Frontal cortex (tissue), 4 donors: ENCODE measurements around the gene P2RX5. TPM values are rescaled to one million over a fixed set of nuclear protein-coding genes. Genes with fewer than 3 reads are reported as not detected.
"Not testable (repeated sequence)": the region's sequence is repeated elsewhere in the genome, so short reads cannot be mapped to it uniquely, and the experiment has no call there.

Experiments
- DNase-seq, 2 donors: peaks; one replicate each; pipeline ENCODE4 v3.0.0; 2012; ENCODE audit warnings: low spot score in 2 of 2
- FAIRE-seq: peaks from 2 replicates; lab custom pipeline; 2012; peaks lifted over from hg19 to GRCh38; lab: Jason Lieb, UNC
- total RNA-seq: library from RNA; depleted of rRNA; stranded (reverse); fragments of >200 nt; gene quantifications from one replicate; pipeline ENCODE4 v1.2.3, GENCODE V29; 2014
- donor health status: control.
- donor health status: control.
- donor health status: control.

The P2RX5 gene
- total RNA-seq, 1 donor from 2014 or later, result 5.3 TPM

DNA sequence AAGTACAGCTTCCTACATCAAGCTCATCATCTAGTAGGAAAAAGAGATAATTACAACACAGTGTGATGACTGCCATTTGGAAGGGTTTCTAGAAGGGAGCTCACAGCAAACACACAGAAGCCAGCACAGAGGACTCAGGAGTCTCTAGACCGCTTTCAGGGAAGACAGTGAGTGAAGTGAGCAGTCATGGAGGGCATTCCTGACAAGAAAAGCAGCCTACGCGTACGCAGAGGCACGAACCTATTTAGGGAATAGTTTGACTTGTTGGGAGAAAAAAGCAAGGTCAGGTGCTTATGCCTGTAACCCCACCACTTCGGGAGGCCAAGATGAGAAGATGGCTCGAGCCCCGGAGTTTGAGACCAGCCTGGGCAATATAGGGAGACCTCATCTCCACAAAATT, 19.3 kb upstream of the P2RX5 start:
- DNase-seq (no peak), FAIRE-seq (no peak)

DNA sequence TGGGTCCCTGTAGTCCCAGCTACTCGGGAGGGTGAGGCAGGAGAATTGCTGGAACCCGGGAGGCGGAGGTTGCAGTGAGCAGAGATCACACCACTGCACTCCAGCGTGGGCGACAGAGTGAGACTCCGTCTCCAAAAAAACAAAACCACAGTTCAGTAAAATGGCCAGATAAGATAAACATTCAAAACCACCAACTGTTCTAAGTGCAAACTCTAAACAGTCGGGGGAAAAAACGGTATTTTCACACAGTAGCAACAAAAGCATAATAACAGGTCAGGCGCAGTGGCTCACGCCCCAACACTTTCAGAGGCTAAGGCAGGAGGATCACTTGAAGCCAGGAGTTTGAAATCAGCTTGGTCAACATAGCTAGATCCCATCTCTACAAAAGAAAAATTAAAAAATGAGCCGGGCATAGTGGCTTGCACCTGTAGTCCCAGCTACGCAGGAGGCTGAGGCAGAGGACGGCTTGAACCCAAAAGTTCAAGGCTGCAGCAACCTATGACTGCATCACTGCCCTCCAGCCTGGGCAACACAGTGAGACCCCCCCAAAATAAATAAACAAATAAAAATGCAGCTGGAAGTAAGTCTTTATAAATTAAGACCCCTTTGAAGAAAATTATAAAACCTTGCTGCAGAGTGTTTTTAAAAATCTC, 17.0 kb upstream of the P2RX5 start:
- no peak for DNase-seq
- no peak for FAIRE-seq

DNA sequence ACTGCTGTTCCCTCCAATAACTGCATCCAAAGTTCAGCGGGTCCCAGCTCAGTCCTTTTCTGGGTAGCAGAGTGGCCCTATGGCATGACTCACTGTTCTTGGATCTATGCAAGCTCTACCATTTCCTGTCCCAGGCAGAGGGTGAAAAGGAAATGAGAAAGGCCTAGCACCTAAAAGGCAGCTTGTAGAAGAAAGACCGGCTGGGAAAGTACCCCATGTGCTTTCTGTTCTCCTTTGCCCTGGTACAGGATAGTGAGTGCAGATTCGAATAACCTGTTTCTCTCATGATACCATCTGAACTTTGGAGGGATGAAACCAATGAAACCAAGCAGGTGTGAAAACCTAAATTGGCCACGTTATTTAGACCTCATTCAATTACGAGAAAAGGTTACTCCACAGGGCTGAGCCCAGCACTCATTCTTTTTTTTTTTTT, 15.0 kb upstream of the P2RX5 start:
- FAIRE-seq (no peak), DNase-seq (no peak)

DNA sequence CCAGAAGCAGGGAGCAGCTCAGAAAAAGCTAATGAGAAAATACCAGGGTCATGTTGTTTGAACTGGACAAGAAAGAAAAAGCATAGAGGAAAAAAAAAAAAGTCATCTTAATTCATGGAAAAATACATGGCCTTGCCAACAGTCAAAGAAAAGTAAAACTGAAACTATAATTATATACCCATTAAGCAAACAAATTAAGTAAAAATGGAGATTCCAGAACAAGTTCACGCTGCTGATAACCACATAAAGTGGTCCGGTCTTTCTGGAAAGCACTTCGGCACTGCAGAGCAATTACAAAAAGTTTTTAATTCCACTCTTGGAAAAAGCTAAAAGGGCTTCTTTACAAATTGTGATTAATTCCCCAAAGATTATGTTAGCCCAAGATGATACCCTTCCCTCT, 12.4 kb upstream of the P2RX5 start:
- DNase-seq, result no peak
- FAIRE-seq, result no peak

DNA sequence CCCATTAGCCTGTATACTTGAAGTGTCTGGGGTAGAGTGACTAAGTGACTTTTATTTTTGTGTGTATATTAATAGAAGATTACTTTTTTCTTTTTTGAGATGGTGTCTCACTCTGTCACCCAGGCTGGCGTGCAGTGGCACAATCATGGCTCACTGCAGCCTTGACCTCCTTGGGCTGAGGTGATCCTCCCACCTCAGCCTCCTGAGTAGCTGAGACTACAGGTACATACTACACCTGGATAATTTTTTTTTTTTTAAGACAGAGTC, 9.7 kb upstream of the P2RX5 start:
- not testable (repeated sequence) for DNase-seq, FAIRE-seq

DNA sequence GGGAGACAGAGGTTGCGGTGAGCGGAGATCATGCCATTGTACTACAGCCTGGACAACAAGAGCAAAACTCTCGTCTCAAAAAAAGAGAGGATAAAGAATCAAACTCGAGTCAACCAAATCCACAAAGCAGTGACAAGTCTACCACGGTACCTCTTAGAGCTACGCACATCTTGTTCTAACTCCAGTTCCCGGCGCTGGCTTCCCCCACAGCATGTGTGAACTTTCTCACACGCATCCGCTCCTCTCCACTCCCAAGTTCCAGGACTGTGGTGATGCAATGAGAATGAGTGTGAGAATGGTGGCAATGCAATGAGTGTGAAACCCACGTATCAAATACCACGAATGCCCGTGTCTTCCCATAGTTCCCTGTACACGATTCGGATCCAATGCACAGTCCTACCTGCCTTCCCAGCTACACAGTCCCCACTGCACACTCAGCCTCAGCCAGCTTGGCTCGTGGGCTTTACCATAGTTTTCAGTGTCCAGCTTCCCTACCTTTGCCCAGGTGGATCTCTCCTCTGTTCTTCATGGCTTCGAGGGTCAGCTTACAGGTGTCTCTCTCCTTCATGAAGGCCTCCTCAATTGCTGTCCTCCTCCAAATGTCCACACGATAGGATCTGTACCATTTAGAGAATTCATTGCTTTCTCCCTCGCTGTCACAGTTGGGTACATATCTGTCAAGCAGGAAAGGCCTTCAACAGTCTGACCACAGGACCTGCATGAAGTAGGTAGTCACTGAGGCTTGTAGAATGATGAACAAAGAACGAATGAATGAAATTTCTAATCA, 9.2 kb upstream of the P2RX5 start:
- DNase-seq (no peak), FAIRE-seq (no peak)

DNA sequence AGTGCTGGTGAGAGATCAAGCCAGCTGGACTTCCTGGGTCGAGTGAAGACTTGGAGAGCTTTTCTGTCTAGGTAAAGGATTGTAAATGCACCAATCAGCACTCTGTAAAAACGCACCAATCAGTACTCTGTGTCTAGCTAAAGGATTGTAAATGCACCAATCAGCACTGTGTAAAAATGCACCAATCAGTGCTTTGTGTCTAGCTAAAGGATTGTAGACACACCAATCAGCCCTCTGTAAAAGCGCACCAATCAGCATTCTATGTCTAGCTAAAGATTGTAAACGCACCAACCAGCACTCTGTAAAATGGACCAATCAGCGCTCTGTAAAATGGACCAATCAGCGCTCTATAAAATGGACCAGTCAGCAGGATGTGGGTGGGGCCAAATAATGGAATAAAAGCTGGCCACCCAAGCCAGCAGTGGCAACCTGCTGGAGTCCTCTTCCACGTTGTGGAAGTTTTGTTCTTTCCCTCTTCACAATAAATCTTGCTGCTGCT, 6.1 kb upstream of the P2RX5 start:
- DNase-seq, FAIRE-seq: not testable (repeated sequence)

DNA sequence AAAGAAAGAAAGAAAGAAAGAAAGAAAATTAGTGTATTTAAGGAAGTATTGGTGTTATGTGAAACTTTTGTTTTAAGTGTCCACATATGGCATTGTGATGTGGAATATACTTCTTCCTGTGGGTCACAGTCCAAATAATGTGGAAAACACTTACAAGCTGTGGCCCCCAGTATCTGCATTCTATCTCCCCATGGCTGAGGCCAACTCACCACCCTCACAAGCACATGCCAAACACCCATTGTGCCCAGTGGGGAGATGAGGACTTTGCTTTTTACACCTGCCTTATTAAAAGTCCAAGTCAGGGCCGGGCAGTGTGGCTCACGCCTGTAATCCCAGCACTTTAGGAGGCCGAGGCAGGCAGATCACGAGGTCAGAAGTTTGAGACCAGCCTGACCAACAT, 4.0 kb upstream of the P2RX5 start:
- DNase-seq, result no peak
- no peak for FAIRE-seq

DNA sequence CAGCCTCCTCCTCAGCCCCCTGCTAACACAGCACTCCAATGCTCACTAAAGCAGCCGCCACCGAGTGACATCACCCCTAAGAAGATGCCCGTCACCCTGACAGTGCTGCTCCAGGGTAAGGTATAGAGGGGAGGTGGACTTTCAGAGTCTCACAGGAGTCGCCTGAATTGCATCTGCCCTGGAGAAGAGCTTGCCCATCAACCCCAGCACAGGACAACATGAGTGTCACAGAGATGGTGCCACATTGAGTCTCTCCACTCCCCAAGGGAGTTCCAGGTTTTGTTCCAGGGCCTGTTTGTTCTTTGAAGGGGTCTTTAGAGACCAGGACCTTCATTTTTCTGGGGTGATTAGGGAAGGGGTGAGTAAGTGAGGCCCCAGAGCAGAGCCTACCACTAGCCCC, 2.2 kb upstream of the P2RX5 start:
- FAIRE-seq, result no peak
- DNase-seq, result no peak

DNA sequence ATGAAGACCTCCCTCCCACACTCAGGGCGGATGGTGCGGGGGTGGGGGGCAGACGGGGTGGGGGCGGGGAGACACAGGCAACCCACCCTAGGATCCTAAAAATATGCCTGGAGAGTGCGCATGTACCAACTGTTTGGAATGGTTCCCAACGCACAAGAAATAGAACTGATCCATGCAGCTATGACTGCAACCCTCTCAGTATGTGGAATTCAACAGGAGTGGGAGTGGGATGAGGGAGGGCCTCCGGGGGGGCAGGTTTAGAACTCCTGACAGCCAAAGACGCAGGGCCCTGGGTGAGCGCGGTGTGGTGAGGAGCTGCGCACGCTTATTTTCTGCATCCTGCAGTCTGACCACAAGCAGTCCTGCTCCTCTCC, 1.1 kb upstream of the P2RX5 start:
- DNase-seq, result no peak
- no peak for FAIRE-seq

DNA sequence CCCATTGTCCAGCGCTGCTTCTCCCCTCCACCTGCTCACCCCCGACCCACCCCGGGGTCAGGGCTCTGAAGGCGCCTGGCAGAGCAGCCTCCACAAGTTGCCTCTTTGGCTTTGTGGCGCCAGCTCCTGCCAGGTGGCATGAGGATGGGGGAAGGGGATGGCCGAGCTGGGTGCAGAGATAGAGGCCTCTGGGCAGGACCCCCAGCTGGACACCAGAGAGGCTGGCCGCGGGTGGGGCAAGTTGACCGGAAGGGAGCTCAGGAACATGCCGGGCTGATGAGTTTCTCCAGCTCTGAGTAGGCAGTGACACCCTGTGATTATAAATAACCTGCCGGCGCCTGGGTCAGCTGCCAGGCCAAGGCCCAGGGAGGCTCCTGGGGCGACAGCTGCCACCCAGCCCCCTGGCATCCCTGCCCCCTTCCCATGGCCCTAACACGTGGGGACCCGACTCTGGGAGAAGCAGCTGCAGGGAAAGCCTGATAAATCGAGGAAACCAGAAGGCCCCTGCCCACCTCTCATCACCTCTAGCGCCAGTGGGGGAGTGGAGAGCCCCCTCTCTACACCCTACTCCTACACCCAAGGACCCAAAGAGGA, 729 bp downstream of the P2RX5 start:
- no peak for FAIRE-seq
- DNase-seq, result no peak

DNA sequence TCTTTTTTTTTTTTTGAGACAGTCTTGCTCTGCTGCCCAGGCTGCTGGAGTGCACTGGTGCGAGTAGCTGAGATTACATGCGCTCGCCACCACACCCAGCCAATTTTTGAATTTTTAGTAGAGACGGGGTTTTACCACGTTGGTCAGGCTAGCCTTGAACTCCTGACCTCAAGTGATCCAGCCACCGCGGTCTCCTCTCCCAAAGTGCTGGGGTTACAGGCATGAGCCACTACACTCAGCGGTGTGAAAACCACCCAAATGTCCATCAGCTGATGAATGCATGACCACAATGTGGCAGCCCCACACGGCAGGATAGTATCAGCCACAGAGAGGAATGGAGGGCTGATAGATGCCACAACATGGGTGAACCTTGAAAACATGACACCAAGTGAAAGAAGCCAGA, 2.1 kb downstream of the P2RX5 start:
- DNase-seq (no peak), FAIRE-seq (no peak)

DNA sequence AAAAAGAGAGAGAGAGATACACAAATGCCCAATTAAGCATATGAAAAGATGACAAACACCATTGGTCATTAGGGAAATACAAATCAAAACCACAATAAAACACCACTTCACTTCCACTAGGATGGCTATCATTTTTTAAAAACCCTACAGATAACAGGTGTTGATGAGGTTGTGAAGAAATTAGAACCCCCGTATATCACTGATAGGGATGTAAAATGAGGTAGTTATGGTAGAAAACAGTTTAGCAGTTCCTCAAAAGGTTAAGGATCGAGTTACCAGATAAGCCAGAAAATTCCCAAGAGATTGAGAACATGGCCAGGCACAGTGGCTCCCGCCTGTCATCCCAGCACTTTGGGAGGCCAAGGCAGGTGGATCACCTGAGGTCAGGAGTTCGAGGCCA, 2.8 kb downstream of the P2RX5 start:
- no peak for FAIRE-seq
- DNase-seq, result no peak

DNA sequence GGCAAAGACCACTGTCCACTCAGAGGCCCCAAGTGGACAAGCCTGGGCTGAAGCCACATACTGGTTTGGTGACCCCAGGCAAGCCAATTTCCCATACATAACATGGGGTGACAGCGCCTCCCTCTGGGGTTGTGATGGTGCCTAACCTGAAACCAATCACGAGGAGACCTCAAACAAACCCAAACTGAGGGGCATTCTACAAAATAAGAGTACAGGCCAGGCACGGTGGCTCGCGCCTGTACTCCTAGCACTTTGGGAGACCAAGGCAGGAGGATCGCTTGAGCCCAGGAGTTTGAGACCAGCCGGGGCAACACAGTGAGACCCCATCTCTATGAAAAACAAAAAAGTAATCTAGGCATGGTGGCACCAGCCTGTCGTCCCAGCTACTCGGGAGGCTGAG, 3.6 kb downstream of the P2RX5 start:
- DNase-seq, result no peak
- FAIRE-seq, result no peak

DNA sequence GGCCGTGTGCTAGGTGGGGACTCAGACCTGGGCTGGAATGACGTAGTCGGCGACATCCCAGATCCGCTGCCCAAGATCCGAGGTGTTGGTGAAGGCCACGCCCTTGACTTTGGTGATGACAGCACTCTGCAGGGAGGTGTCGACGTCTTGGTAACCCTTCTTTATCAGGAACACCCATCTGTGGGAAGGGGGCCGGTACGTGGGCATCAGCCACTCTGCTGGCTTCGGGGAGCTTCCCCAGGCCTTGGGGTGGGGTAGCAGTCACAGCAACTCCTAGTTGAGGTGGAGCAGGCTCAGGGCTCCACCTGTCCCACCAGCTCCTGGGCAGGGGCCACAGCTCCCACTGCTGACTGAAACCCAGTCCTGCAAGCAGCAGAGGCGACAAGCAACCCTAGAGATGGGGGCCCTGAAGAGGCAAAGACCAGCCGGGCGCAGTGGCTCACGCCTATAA, 4.3 kb downstream of the P2RX5 start:
- DNase-seq (no peak), FAIRE-seq (no peak)

DNA sequence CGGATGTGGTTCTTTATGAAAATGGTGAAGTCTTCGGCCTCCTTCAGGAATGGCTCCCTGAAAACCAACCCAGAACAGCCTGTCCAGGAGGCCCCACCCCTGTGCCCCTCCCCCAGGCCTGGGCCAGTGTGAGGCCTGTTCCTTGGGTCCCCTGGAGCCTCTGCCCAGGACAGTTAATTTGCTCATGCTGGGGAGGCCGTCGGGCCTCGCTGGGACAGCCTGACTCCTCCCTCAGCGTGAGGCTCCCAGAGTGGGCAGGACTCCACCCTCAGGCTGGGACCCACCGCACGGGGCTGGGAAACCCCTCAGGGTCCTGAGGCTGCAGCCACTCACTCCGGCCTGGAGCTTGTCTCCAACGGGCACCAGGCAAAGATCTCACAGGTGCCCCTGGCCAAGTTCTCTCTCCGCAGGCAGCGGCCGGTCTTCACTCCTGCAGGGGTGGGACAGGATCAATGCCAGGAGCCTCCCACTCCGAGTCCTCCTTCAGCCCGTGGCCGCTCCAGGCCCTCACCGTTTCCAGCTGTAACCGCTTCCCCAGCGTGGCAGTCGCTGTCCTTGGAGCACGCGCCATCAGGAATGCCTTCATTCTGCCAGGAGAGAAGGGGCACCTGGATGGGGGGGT, 5.8 kb downstream of the P2RX5 start:
- DNase-seq, result no peak
- no peak for FAIRE-seq

DNA sequence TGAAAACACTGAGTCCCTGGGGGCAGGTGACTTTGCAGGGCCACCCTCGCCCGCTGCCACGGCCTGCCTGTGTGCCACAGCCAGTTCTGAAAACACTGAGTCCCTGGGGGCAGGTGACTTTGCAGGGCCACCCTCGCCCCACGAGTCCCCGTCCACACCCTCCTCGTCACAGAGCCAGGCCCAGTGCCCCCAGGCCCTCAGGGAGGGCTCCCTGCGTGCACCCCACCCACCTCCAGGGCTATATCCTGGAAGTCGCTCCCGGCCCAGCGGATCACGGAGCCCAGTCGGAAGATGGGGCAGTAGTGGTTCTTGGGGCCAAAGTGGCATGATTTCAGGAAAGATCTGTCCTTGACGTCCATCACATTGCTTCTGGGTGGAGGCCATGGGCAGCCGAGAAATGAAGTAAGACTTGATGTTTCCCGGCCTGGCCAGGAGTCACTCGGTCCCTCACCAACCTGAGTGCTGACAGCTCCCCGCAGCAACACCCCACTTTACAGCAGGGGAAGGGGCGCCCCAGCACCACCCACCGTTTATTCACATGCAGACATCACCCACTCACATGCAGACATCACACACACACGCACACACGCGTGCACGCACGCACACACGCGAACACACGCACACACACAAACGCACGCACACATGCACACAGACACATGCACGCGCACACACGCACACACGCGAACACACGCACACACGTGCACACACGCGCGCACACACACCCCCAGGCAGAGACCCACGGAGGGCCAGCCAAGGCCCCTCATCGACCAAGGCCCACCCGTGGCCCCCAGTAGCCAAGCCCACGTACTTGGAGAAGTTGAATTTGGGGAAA, 6.5 kb downstream of the P2RX5 start:
- DNase-seq (no peak), FAIRE-seq (no peak)

DNA sequence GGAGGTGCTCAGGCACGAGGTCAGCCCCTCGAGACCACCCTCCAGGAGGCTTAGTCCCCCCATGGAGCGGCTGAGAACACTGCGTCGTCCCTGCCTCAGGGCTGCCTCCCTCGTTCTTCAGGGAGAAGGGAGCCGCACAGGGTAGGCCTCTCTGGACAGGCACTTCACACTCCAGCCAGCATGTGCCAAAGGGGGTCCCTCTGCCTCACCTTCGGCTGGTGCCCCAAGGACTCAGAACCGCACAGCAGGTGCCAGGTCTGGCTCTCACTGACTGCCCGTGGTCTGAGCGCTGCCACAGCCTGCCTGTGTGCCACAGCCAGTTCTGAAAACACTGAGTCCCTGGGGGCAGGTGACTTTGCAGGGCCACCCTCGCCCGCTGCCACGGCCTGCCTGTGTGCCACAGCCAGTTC, 7.1 kb downstream of the P2RX5 start:
- DNase-seq (no peak), FAIRE-seq (no peak)

DNA sequence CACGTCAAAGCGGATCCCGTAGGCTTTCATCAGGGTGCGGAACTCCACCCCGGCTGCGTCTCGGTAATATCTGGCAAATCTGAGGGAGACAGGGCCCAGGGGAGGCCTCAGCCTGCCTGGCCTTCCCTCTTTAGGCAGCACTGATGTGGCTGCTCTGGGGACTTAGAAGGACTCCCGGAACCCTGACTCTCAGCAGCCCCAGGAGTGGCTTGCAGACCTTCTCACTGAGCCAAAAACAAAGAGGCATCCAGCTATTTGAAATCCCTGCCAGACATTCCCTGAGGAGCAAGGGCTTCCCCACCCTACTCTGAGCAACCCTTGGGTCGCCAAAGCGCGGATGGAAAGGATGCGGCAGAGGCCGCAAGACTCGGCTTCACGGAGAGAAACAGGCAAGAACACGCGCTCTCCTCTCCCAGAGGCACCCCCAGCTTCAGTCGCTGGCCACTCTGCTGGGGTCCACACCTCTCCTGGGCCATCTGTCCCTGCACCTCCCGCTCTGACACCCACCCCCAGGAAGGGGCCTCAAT, 7.9 kb downstream of the P2RX5 start:
- DNase-seq, result no peak

DNA sequence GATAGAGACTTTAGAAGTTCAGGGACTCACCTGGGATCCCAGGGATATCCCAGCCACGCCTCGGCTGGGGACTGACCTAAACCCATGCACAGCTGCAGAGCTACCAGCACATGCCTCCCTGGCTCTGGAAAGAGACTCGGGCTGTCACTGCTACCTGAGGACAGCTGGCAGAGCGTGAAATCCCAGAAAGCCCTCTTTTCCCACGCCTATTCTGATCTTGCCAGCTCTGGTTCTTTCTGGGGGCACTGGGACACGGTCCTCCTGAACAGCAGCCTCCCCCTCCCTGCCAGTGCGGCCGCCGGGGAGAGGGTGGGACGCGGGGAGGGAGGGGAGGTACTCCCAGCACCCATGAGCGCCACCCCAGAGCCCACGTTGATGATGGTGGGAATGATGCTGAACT, 10.8 kb downstream of the P2RX5 start:
- no peak for DNase-seq
- FAIRE-seq, result no peak

More for the DNA sequence above, 7.9 kb downstream of the P2RX5 start:
- no peak for FAIRE-seq
